ENCODE results near the gene CDK16. TPM values are rescaled to one million over a fixed set of nuclear protein-coding genes. Genes with fewer than 3 reads are reported as not detected.

CDK16 gene
- total and polyA plus RNA-seq, 9 of the 15 experiments (the other 6 are each of a cell fraction or from before 2014, with no cell fraction given), result 3.9 to 104 (median 57.5) TPM

DNA sequence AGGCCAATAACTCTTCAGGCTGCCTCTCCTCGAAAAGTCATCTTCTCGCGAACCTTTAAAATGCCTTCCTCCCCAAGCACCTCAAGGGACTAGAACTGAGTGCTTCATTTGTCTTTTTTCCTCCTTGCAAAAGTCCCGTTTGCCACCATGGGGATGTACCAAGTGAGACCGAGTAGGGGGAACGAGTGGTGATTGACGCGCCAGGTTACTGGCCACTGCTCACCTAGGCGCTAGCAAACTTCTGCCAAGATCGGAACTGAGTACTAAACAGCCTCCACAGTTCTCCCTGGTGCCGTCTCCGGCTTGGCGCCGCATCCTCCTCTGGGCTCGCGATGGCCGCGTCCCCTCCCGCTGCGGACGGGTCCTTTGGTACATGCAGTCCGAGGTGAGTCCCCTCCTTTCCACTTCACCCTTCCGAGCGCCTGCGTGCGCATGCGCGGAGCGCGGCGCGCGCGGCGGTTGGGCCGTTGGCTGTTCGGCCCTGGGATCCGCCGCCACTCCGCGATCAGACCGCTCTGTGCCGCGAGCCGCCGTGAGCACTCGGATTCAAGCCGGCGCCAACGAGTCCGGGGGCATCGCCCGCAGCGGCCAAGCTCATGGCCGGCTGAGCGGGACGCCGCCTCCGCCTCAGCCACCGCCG is at the start of gene CDK16 (continued):
- TF ChIP-seq BCLAF1 (IDR thresholded peaks at IDR 0.05; ENCODE audit: borderline replicate concordance in 1 of 2, control insufficient read depth in 1 of 2, low read depth in 2 of 2, low read length in 1 of 2) (peak in 1 of 2 experiments; percentile 97; a peak in 2 of 4 replicates), POLR2G (IDR thresholded peaks at IDR 0.05; ENCODE audit: low read depth, low read length) (peak; percentile 92), MTA3 (IDR thresholded peaks at IDR 0.05; ENCODE audit: borderline replicate concordance) (no peak), RBM17 (IDR thresholded peaks at IDR 0.05; ENCODE audit: borderline replicate concordance, low read depth, low read length) (no peak), CGGBP1 (CRISPR knock-in tag; IDR thresholded peaks at IDR 0.05) (no peak), FOXJ3 (CRISPR knock-in tag; IDR thresholded peaks at IDR 0.05) (no peak), ZBTB2 (IDR thresholded peaks at IDR 0.05) (peak; percentile 90), ZNF79 (CRISPR knock-in tag; IDR thresholded peaks at IDR 0.05; ENCODE audit: low read depth) (no peak), CHD2 (IDR thresholded peaks at IDR 0.05; ENCODE audit: low read depth, low read length) (no peak), E2F8 (IDR thresholded peaks at IDR 0.05; ENCODE audit: low read depth, partially characterized antibody) (peak; percentile 29), ZNF668 (CRISPR knock-in tag; IDR thresholded peaks at IDR 0.05) (no peak), POLR2AphosphoS5 (IDR thresholded peaks at IDR 0.05; ENCODE audit: control insufficient read depth, insufficient read depth, low read depth, low read length) (peak; percentile 72; the same call in 1 of the 2 replicates), NELFE (IDR thresholded peaks at IDR 0.05; ENCODE audit: insufficient read depth, insufficient read length) (no peak)
- TF ChIP-seq, protein P1, sequence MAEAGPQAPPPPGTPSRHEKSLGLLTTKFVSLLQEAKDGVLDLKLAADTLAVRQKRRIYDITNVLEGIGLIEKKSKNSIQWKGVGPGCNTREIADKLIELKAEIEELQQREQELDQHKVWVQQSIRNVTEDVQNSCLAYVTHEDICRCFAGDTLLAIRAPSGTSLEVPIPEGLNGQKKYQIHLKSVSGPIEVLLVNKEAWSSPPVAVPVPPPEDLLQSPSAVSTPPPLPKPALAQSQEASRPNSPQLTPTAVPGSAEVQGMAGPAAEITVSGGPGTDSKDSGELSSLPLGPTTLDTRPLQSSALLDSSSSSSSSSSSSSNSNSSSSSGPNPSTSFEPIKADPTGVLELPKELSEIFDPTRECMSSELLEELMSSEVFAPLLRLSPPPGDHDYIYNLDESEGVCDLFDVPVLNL (CRISPR knock-in tag; IDR thresholded peaks at IDR 0.05; ENCODE audit: low read depth), result no peak
- TF ChIP-seq, protein P2, sequence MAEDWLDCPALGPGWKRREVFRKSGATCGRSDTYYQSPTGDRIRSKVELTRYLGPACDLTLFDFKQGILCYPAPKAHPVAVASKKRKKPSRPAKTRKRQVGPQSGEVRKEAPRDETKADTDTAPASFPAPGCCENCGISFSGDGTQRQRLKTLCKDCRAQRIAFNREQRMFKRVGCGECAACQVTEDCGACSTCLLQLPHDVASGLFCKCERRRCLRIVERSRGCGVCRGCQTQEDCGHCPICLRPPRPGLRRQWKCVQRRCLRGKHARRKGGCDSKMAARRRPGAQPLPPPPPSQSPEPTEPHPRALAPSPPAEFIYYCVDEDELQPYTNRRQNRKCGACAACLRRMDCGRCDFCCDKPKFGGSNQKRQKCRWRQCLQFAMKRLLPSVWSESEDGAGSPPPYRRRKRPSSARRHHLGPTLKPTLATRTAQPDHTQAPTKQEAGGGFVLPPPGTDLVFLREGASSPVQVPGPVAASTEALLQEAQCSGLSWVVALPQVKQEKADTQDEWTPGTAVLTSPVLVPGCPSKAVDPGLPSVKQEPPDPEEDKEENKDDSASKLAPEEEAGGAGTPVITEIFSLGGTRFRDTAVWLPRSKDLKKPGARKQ (CRISPR knock-in tag; IDR thresholded peaks at IDR 0.05), result no peak
